Effector memory CD4-positive, alpha-beta T cell (primary cell): ENCODE results near the gene SHF.
A peak's percentile ranks its signal among the peaks of the same experiment; 100 is the strongest.

ENCODE experiments used
- DNase-seq, 3 donors: peaks; one replicate each; pipeline ENCODE4 v3.0.0-alpha.2; 2020
- H3K27ac ChIP-seq: 2 replicates; pipeline ENCODE4 v1.7.0; 2013; ENCODE audit warnings: mild to moderate bottlenecking, low read length, moderate library complexity; ENCODE audit not compliant: insufficient read depth, poor library complexity, severe bottlenecking
- H3K27me3 ChIP-seq: replicated peaks from 2 replicates; pipeline ENCODE4 v1.7.0; 2013; ENCODE audit warnings: mild to moderate bottlenecking, low read length; ENCODE audit not compliant: insufficient read depth, control insufficient read depth, poor library complexity, severe bottlenecking
- H3K36me3 ChIP-seq: 2 replicates; pipeline ENCODE4 v1.7.0; 2013; ENCODE audit warnings: mild to moderate bottlenecking, low read length, moderate library complexity; ENCODE audit not compliant: control insufficient read depth, insufficient read depth
- H3K4me1 ChIP-seq: 2 replicates; pipeline ENCODE4 v1.7.0; 2013; ENCODE audit warnings: low read length, mild to moderate bottlenecking; ENCODE audit not compliant: control insufficient read depth, insufficient read depth, poor library complexity, severe bottlenecking
- H3K4me3 ChIP-seq: 2 replicates; pipeline ENCODE4 v1.7.0; 2013; ENCODE audit warnings: low read length, low read depth, mild to moderate bottlenecking; ENCODE audit not compliant: insufficient read depth, poor library complexity, severe bottlenecking
- H3K9me3 ChIP-seq: 2 replicates; pipeline ENCODE4 v1.7.0; 2013; ENCODE audit warnings: mild to moderate bottlenecking, low read length, moderate library complexity; ENCODE audit not compliant: control insufficient read depth

Gene SHF

DNA sequence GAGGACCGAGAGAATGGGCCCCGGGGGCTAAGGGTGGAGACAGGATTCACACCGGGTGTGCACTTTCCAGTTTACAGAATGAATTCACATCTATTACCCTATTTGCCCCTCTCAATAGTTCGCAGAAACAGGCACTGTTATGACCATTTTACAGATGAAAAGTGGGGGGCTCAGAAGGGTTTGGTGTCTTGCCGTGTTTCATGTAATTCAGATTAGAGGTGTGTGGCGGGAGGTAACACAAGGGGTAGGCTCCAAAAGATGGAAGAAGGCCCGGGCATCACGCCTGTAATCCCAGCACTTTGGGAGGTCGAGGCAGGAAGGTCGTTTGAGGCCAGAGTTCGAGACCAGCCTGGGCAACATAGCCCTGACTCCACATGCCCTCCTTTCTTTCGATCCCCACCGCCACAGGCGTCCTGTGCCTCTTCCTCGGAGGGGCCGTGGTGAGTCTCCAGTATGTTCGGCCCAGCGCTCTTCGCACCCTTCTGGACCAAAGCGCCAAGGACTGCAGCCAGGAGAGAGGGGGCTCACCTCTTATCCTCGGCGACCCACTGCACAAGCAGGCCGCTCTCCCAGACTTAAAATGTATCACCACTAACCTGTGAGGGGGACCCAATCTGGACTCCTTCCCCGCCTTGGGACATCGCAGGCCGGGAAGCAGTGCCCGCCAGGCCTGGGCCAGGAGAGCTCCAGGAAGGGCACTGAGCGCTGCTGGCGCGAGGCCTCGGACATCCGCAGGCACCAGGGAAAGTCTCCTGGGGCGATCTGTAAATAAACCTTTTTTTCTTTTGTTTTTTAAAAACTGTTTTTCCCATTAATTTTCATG, 70.2 kb downstream of the SHF start:
- no peak for DNase-seq
- peaks cover 50% of the 10 kb centered on the region for H3K27me3 ChIP-seq
- no peaks in the 10 kb centered on the region for H3K36me3 ChIP-seq
- no peaks in the 10 kb centered on the region for H3K9me3 ChIP-seq
- no peak overlapping the region for H3K27ac ChIP-seq
- H3K4me3 ChIP-seq = peak overlapping the region; percentile 28
- H3K4me1 ChIP-seq = peaks cover 39% of the 10 kb centered on the region
